ENCODE results near the gene COX4I2. TPM values are rescaled to one million over a fixed set of nuclear protein-coding genes. Genes with fewer than 3 reads are reported as not detected.
"Not testable (repeated sequence)": the region's sequence is repeated elsewhere in the genome, so short reads cannot be mapped to it uniquely, and the experiment has no call there.

The COX4I2 gene
- total RNA-seq, 2 donors from 2014 or later: 0.41 to 3.6 TPM

DNA sequence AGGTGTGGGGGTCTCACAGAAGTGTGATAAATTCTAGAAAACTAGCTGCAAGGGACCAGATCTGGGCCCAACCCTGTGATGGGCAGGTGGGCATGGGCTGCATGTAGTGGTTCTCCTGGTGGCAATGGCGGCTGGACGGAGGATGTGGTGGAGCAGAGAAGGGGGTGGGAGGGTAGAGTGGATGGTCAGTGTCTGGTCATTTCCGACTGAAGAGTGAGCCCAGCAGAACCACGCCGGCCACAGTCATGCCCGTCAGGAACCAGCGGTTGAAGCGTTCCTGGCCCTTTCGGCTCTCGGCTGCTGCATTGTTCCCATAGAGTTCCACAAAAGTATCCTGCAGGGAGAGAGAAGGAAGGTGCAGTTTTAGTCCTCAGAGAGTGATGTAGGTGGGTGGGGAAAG, 28.0 kb downstream of the COX4I2 start:
- peak overlapping the region; percentile 78 to 91 for H3K27ac ChIP-seq
- intact Hi-C loops (cut with DNase I): no loop called here
- no peak for TF ChIP-seq POLR2AphosphoS5 (IDR thresholded peaks at IDR 0.05)
- no peak for TF ChIP-seq POLR2A (IDR thresholded peaks at IDR 0.05)
- TF ChIP-seq, protein P1, sequence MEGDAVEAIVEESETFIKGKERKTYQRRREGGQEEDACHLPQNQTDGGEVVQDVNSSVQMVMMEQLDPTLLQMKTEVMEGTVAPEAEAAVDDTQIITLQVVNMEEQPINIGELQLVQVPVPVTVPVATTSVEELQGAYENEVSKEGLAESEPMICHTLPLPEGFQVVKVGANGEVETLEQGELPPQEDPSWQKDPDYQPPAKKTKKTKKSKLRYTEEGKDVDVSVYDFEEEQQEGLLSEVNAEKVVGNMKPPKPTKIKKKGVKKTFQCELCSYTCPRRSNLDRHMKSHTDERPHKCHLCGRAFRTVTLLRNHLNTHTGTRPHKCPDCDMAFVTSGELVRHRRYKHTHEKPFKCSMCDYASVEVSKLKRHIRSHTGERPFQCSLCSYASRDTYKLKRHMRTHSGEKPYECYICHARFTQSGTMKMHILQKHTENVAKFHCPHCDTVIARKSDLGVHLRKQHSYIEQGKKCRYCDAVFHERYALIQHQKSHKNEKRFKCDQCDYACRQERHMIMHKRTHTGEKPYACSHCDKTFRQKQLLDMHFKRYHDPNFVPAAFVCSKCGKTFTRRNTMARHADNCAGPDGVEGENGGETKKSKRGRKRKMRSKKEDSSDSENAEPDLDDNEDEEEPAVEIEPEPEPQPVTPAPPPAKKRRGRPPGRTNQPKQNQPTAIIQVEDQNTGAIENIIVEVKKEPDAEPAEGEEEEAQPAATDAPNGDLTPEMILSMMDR (IDR thresholded peaks at IDR 0.05): no peak
- no peaks in the 10 kb centered on the region for H3K27me3 ChIP-seq (replicated peaks; ENCODE audit: insufficient read depth)
- no peaks in the 10 kb centered on the region for H3K9me3 ChIP-seq
- peaks cover 0 to 6% of the 10 kb centered on the region in 2 donors for H3K36me3 ChIP-seq
- peaks cover 41% of the 10 kb centered on the region for H3K4me1 ChIP-seq (replicated peaks)
- H3K4me3 ChIP-seq: no peak overlapping the region
- WGBS: 96% methylated on average over 10 of the region's 10 CpGs
- no peak for DNase-seq (ENCODE audit: low spot score)

DNA sequence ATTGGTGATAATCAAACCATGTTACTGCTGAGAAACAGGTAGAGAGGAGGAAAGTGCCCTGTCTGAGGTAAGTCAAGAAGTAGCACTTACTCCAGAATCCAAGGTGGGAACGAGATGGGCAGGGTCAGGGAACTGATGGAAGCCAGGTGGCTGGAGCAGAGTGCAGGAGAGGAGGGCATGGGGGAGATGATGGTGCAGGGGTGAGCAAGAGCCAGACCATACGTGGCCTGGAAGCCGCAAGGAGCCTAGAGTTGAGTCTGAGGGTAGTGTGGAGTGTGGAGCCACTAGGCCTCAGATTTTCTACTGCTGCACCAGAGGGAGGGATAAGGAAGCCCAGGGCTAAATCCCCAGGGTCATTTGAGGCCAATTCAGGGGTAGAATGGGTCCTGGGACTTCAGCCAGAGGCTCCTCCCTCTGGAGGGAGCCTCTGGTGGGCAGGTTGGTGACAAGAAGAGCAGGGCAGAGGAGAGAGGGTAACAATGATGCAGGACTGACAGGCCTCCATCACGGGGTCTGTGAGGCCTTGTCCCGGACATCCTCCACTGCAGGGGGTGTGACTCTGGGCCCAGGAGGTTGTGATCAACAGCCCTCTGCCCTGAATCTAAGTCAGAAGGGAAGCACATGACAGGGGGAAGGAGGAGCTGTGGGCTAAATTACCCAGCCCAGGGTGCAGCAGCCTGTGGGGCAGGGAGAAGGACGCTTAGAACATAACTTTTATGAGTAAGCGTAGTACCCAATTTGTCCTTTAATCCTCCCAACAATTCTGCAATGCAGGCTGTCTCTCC, 28.7 kb downstream of the COX4I2 start:
- Histone ChIP-seq H3K36me3 (peaks cover 0 to 6% of the 10 kb centered on the region in 2 donors), H3K27ac (peak overlapping the region; percentile 78 to 91), H3K4me3 (no peak overlapping the region), H3K4me1 (replicated peaks) (peaks cover 47% of the 10 kb centered on the region), H3K9me3 (no peaks in the 10 kb centered on the region), H3K27me3 (replicated peaks; ENCODE audit: insufficient read depth) (no peaks in the 10 kb centered on the region)
- no peak for TF ChIP-seq POLR2AphosphoS5 (IDR thresholded peaks at IDR 0.05)
- no peak for TF ChIP-seq POLR2A (IDR thresholded peaks at IDR 0.05)
- 59% methylated on average over 7 of the region's 7 CpGs for WGBS
- intact Hi-C loops (cut with DNase I): no loop called here
- DNase-seq (ENCODE audit: low spot score): no peak

DNA sequence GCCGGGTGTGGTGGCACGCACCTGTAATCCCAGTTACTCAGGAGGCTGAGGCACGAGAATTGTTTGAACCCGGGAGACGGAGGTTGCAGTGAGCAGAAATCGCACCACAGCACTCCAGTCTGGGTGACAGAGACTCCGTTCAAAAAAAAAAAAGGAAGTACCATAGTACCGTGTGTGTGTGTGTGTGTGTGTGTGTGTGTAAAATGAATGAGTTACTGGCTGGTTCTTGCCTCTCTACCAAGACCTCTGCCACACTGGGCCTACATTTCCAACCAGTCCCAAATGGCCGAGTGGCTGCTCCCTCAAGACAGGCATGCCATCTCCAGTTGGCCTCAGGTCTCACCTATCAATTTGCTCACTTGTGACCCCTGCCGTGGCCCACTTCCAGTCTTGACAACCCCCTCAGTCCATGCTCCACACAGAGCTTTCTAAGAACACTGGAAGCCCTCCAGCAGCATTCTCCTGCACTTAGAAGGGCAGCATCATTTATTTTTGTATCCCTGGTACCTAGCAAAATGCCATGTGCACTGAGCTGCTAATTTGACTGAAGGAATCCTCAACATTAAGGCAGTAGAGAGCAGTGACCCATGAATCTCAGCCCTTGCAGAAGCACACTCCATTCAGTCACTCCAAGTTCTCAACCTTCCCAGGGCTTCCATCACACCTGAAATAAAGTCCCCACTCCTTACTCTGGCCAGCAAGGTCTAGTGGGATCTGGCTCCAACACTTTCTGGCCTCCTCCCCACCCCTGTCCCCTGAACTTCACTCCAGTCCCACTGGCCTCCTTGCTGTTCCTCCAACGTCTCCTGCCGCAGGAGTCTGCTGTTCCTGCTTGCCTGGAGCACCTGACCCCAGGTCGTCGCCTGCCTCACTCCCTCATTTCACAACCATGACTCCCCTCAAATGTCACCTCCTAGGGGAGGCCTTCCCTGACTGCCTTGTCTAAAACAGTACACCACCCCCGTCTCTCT, 29.9 kb downstream of the COX4I2 start:
- Histone ChIP-seq H3K27me3 (replicated peaks; ENCODE audit: insufficient read depth) (no peaks in the 10 kb centered on the region), H3K4me1 (replicated peaks) (peaks cover 42% of the 10 kb centered on the region), H3K36me3 (peaks cover 0 to 6% of the 10 kb centered on the region in 2 donors), H3K9me3 (no peaks in the 10 kb centered on the region), H3K27ac (peak overlapping the region; percentile 40 to 91), H3K4me3 (no peak overlapping the region)
- intact Hi-C loops (cut with DNase I): no loop called here
- TF ChIP-seq POLR2A (IDR thresholded peaks at IDR 0.05) (no peak), POLR2AphosphoS5 (IDR thresholded peaks at IDR 0.05) (no peak)
- TF ChIP-seq, protein P1 (IDR thresholded peaks at IDR 0.05): no peak
- 81% methylated on average over 15 of the region's 15 CpGs for WGBS
- no peak for DNase-seq (ENCODE audit: low spot score)

DNA sequence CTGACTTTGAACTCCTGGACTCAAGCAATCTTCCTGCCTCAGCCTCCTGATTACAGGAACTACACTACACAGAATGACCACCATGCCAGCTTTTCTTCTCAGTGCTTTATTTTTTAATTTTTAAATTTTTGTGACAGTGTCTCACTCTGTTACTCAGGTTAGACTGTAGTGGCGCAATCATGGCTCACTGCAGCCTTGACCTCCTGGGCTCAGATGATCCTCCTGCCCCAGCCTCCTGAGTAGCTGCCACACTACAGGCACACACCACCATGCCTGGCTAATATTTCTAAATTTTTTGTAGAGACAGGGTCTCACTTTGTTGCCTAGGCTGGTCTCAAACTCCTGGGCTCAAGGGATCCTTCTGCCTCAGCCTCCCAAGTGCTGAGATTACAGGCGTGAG, 31.2 kb downstream of the COX4I2 start:
- peak overlapping the region; percentile 75 to 91 for H3K27ac ChIP-seq
- peaks cover 35% of the 10 kb centered on the region for H3K4me1 ChIP-seq (replicated peaks)
- DNase-seq (ENCODE audit: low spot score); H3K27me3 ChIP-seq (replicated peaks; ENCODE audit: insufficient read depth); H3K36me3 ChIP-seq; intact Hi-C loops (cut with DNase I); H3K9me3 ChIP-seq; H3K4me3 ChIP-seq: not testable (repeated sequence)
- 96% methylated on average over 2 of the region's 2 CpGs for WGBS

DNA sequence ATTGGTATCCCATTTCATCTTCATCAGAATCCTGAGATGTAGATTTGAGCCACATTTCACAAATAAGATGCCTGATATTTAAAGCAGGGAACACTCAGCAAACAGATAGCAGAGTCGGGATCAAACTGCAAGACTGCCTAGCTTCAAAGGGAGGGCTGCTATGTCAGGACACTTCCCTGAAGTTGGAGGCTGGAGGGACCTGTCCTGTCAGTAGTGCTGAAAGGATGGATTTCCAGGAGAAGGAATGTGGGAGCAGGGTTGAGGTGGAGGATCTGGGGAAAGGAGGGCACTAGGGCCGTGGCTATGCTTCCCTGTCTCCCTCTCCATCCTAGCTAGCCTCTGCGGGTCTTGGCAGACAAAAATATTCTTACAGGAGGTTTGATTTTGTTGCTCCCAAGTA, 32.2 kb downstream of the COX4I2 start:
- Histone ChIP-seq H3K4me3 (no peak overlapping the region), H3K27me3 (replicated peaks; ENCODE audit: insufficient read depth) (no peaks in the 10 kb centered on the region), H3K9me3 (no peaks in the 10 kb centered on the region), H3K27ac (peak overlapping the region; percentile 75 to 91), H3K4me1 (replicated peaks) (peaks cover 31% of the 10 kb centered on the region), H3K36me3 (peaks cover 0 to 6% of the 10 kb centered on the region in 2 donors)
- TF ChIP-seq, protein P1 (IDR thresholded peaks at IDR 0.05): no peak
- TF ChIP-seq POLR2AphosphoS5 (IDR thresholded peaks at IDR 0.05): no peak
- no peak for TF ChIP-seq POLR2A (IDR thresholded peaks at IDR 0.05)
- intact Hi-C loops (cut with DNase I): loop anchor here (2.0 kb wide), 1 partner anchor 43 kb away; no protein-coding TSS in a partner anchor
- 35% methylated on average over 3 of the region's 3 CpGs for WGBS
- no peak for DNase-seq (ENCODE audit: low spot score)
